ENCODE measurements around the gene RARRES2.
"Not testable (repeated sequence)": the region's sequence is repeated elsewhere in the genome, so short reads cannot be mapped to it uniquely, and the experiment has no call there.

Gene RARRES2

DNA sequence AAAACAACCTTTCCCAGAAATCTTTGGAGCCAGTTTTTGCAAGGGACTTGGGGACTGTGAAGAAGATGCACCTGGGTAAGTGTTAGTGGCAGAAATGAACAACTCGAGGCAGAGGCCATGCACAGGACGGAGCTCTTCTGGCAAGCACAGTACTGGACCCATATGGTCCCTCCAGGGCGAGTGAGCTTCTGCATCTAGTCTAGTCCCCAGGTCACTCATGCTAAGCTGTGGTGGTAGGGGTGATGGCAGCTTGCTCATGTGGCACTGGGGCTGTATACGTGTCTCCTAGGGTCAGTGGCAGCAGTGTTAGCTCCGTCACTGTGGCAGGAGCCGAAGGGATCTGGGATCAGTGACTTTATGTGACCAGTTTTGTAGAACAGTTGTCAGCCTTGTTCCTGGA lies 27.6 kb downstream of the RARRES2 start:
- no peak for DNase-seq

DNA sequence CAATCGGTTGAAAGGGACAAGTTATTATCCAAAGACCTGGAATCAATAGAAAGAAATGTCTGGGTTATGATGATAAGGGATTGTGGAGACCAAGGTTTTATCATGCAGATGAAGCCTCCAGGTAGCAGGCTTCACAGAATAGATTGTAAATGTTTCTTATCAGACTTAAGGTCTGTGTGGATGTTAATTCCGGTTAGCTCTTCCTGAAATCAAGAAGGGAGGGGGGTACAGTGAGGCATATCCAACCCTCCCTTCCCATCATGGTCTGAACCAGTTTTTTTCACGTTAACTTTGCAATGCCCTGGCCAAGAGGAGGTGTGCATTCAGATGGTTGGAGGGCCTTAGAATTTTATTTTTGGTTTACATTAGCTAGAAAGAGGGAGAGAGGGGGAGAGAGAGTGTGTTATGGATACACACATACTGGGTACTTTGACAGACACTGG lies 28.0 kb downstream of the RARRES2 start:
- no peak for DNase-seq

DNA sequence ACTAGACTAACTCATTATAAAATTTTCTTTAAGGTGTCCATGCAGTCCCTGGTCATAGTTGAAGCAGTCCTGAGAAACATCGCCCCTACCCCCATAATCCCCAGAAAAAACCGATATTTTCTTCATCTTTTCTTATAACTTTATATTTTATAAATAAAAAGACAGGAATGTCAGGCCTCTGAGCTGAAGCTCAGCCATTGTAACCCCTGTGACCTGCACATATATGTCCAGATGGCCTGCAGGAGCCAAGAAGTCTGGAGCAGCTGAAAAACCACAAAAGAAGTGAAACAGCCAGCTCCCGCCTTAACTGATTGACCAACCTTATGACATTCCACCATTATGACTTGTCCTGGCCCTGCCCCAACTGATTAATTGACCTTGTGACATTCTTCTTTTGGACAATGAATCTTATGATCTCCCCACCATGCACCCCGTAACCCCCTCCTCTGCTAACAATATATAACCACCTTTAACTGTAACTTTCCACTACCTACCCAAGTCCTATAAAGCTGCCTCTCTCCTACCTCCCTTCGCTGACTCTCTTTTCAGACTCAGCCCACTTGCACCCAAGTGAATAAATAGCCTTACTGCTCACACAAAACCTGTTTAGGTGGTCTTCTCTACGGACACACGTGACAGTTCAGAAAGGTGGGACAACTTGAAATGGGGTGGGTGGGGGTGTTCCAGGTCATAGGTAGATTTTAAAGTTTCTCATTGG lies 28.6 kb downstream of the RARRES2 start:
- DNase-seq, result not testable (repeated sequence)

DNA sequence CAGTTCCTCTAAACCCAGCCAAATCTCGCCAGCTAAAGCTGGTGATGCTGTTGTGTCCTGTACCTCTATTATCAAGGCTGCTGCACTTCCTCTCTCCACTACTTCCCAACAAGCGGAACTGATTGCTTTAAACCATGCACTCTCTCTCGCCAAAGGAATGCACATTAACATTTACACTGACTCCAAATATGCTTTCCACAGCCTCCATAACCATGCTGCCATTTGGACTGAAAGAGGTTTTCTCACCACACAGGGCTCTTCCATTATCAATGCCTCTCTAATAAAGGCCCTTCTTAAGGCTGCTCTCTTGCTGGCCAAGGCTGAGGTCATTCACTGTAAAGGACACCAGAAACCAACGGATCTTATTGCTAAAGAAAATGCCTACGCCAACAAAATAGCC lies 29.7 kb downstream of the RARRES2 start:
- no peak for DNase-seq

DNA sequence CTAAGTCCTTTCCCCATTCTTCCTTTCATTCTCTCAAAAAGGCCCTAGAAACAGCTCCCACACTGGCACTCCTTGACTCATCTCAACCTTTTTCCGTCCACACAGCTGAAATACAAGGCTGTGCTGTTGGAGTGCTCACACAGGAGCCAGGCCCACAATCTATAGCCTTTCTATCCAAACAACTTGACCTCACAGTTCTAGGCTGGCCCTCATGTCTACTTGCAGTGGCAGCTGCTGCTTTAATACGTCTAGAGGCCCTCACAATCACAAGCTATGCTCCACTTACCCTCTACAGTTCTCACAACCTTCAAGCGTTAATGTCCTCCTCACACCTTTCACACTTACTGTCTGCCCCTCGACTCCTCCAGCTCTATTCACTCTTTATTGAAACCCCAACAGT lies 30.3 kb downstream of the RARRES2 start:
- DNase-seq, result no peak

DNA sequence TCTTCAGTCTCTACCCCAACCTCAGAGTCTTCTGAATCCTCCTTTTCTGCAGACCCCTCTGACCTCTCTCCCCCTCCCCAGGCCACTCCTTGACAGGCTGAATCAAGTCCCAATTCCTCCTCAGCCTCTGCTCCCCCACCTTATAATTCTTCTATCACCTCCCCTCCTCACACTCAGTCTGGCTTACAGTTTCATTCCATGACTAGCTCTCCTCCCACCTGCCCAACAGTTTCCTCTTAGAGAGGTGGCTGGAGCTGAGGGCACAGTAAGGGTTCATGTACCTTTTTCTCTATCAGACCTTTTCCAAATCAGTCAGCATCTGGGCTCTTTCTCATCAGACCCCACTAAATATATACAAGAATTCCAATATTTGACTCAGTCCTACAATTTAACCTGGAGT lies 32.9 kb downstream of the RARRES2 start:
- no peak for DNase-seq

DNA sequence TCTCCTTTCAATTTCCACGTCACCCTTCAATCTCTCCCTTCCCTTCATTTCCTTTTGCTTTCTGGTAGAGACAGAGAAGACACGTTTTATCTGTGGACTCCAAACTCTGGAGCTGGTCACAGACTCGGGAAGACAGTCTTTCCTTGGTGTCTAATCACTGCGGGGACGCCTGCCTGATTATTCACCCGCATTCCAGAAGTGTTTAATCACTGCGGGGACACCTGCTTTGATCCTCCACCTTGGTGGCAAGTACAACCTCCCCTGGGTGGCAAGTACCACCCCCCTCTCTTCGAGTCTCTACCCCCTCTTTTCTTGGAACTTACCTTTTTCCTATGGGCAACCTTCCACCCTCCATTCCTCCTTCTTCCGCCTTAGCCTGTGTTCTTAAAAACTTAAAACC lies 33.5 kb downstream of the RARRES2 start:
- no peak for DNase-seq

DNA sequence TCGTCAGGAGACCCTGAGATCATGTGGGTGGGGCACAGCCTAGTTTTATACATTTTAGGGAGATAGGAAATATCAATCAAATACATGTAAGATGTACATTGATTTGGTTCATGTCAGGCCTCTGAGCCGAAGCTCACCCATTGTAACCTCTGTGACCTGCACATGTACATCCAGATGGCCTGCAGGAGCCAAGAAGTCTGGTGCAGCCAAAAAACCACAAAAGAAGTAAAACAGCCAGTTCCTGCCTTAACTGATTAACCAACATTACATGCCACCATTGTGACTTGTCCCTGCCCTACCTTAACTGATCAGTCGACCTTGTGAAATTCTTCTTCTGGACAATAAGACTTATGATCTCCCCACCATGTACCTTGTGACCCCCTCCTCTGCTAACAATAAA lies 34.3 kb downstream of the RARRES2 start:
- no peak for DNase-seq

DNA sequence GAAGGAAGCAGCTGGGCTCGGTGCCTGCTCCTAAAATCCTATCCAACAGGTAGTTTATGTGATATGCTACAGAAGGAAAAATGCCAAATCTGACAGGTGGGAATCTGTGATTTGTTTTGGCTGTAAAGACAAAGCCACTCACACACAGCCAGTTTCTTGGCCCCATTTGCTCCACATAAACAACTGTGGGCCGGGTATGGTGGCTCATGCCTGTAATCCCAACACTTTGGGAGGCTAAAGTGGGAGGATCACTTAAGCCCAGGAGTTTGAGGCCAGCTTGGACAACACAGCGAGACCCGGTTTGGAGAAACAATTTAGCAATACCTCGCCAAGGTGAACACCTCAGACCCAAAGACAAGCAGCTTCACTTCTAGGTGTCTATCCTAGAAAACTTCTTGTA lies 35.1 kb downstream of the RARRES2 start:
- not testable (repeated sequence) for DNase-seq

DNA sequence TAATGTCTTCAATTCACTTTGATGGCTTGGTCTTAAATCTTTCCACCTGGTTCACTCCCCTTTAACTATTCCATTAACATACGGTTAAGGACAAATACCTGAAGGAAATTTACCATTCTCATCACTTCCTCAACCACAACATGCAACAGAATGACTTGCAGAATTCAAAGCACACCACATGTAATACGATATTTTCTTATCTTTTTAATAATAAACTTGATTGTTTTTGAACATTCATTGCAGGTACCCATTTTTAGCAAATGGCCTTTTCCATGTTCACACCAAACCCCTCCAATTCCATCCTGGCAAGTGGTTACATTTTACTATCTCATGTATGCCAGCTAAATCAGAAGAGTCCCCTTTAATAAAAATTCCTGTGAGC lies 35.5 kb downstream of the RARRES2 start:
- DNase-seq, result not testable (repeated sequence)

DNA sequence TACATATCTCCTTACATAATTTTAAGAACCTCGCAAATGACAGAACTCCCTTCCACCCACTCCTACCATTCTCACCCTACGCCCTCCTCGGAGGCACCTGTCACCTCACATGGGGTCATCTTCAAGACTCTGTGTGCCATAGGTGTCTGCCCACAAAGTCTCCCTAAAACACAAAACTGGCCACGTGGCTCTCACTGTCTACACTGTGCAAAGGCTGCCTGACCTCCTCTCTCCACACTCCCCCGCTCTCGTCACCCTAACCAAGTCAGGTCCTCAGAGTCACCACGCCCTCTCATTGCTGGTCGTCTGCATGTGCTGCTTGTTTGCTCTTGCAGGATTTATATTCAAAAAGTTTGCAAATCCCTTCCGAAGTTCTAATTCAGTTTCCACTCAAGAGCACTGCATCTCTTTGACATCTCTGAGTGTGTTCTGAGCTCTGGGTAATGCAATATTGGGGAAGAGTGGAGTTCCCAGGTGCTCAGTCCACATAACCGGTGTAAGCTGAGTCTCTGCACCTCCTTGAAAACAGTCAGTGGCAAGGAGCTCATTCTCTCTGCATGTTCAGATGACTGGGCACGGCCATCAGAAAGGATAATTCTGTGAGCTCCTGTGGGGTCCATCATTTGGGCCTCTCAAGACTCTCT lies 36.0 kb downstream of the RARRES2 start:
- not testable (repeated sequence) for DNase-seq

DNA sequence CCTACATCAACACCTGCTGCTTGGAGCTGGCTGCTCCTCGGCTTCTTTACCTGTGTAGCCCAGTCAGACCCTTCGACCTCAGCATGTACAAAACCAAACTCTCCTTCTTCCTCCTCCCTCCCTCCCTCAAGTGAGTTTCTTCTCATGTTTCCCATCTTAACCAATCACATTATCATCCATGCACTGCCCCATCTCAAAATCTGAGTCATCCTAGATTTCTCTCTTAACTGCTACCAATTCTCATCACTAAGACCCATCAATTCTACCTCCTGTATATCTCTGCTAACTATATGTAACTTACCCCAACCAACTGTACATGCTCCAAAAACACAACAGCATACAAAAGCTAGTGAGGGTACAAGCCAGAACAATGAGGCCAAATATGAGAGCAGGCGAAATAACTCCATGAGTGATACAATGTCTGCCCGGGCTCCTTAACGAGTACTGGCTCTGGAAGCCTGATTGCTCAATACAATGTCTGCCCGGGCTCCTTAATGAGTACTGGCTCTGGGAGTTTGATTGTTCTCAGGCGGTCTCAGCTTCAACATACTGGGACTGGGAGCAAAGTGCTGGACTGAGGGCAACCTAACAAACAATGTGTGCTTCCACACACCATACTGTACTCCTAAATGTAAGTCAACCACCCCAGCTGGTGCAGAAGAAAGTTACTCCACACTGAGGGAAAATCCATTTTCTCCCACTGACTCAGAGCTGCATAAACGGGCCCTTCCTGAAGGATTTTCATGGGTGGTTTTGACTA lies 36.8 kb downstream of the RARRES2 start:
- not testable (repeated sequence) for DNase-seq

DNA sequence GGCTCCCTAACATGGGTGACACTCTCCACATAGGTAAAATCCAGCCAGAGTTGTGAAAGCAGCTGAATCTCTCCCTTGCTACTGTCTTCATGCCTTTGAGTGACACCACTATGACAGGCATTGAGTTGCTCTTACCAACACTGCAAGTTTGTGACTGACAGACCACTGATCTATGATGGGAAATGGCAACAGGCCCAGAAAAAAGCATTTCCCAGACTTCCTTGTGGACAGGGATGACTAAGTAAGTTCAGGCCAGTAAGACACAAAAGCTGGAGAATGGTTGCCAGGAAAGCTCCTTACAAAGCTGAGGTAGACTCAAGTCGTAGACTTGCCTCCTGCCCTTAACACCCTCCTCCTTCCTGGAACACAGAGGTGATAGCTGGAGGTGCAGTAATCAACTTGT lies 38.5 kb downstream of the RARRES2 start:
- not testable (repeated sequence) for DNase-seq

DNA sequence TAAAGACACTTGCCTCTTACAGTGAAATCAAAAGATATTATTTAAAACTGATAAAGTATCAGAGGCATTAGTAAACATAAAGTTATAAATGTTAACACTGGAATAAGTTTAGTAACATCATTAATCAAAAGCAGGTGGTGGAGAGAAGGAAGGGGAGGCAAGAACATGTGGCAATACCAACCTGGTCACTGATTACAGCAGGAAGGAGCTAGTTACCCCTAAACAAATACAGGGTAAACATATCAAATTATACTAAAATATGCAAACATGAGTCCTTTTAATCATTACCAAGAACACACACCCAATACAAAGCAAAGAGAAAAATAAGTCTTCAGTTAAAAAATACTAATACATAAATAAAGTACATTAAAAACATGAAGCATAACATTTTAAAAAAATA lies 43.5 kb downstream of the RARRES2 start:
- DNase-seq, result not testable (repeated sequence)

DNA sequence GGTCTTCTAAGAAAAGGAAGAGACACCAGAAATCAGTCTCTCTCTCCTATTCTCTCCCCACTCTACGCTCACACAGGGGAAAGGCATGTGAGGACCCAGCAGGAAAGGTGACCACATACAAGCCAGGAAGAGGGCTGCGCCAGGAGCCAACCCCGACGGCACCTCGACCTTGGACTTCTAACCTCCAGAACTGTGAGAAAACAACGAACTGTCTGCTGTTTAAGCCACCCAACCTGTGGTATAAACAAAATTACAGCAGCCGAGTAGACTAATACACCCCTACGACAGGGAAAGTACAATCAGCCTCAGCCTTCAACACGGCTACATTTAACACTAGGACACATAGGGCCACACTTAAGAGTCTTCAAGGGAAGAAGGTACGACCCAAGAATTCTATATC lies 44.6 kb downstream of the RARRES2 start:
- not testable (repeated sequence) for DNase-seq

DNA sequence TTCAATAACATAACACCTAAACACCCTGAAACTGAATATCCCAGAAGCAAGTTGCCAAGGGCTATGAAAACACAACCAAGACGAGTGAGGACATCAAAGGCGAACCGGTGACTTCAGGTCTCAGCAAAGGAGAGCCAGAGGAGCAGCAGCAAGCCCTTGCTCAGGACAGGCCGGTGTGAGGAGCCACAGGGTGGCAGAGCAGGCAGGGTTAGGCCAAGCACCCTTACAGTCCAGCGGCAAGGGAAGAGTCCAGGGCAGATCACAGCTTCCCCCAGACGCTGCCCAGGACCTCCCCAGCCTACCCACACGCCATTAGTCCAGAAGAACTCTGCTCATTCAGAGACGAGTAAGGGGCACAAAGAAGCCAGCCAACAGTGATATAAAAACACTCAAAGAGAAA lies 45.8 kb downstream of the RARRES2 start:
- DNase-seq, result not testable (repeated sequence)

DNA sequence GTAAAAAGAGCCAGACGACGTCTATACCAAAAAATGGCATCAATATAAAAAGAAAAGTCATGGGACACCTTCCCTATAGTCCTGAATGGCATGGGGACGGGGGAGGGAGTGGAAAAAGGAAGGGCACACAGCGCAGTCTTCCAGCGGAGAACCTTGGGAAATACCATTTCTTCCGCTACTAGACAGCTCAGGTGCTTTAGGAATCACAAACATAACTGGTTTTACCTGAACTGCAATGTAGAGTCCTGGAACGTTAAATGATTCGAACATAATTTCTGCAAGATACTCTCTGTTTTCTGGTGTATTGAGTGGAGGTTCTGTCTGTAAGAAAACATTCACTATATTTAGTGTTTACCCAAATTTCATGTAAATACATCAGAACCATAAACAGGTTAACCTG lies 46.4 kb downstream of the RARRES2 start:
- DNase-seq, result not testable (repeated sequence)

DNA sequence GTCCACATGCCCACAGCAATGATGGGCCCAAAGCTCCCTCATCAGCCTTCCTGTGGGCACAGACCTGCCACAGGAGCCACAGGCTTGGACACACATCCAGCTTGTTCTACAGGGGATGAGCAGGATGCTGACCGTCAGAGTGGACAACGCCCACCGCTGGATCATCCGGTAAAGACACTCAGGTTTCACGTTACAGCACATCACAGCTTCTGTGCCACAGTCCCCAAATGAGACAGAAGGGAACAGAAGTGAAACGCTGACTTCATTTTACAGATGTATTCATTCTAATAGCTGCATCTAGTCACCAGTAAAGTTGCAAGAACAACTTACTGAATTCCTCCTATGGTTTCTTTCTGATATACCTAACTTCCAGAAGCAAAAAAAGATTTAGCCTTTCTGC lies 51.1 kb downstream of the RARRES2 start:
- DNase-seq, result not testable (repeated sequence)

DNA sequence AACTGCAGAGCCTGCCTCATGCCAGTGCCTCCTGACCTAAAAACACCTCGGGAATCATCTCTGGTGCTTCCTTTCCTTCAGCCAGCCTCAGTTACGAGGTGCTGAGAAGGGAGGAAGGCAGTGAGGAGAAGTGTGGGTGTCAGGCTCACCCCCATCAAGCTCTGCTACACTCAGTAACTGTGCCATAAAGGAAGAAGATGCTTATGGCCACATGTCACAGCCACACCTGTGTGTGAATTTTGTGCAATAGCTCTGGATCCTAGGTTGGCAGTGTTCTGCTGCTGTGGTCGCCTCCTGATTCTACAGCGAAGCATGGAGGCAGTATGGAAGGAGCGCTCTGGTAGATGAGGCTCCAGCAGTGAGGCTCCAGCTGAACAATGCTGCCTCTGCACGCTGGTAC lies 52.6 kb downstream of the RARRES2 start:
- DNase-seq, result not testable (repeated sequence)
